DOHH2 (cell line): ENCODE results near the gene TCF21.
"Not testable (repeated sequence)": the region's sequence is repeated elsewhere in the genome, so short reads cannot be mapped to it uniquely, and the experiment has no call there.

ENCODE experiments used
- H3F3A ChIP-seq: fragments of 200-600 bp; sonication (generic), shearing (Covaris generic); 2 replicates; pipeline ENCODE4 v1.6.0; 2016; ENCODE audit warnings: antibody characterized with exemption, mild to moderate bottlenecking; ENCODE audit not compliant: control insufficient read depth, insufficient read depth
- H3K27ac ChIP-seq: fragments of 200-600 bp; sonication (generic); 2 replicates; pipeline ENCODE4 v1.5.1; 2014; ENCODE audit warnings: low read depth, mild to moderate bottlenecking, low read length, moderate library complexity
- H3K27me3 ChIP-seq: fragments of 200-600 bp; sonication (generic); 2 replicates; pipeline ENCODE4 v1.6.1; 2014; ENCODE audit warnings: mild to moderate bottlenecking, low read length, mixed read lengths; ENCODE audit not compliant: control insufficient read depth
- H3K36me3 ChIP-seq: fragments of 200-600 bp; sonication (generic); 2 replicates; pipeline ENCODE4 v1.6.1; 2014; ENCODE audit warnings: mild to moderate bottlenecking, low read length, moderate library complexity, mixed read lengths; ENCODE audit not compliant: control insufficient read depth
- H3K4me1 ChIP-seq: fragments of 200-600 bp; sonication (generic); 2 replicates; pipeline ENCODE4 v1.6.1; 2014; ENCODE audit warnings: mild to moderate bottlenecking, low read length, mixed read lengths; ENCODE audit not compliant: control insufficient read depth
- H3K4me2 ChIP-seq: fragments of 200-600 bp; sonication (generic); 2 replicates; pipeline ENCODE4 v1.6.0; 2014; ENCODE audit warnings: mild to moderate bottlenecking, low read length, moderate library complexity
- H3K4me3 ChIP-seq: fragments of 200-600 bp; sonication (generic); 2 replicates; pipeline ENCODE4 v1.5.1; 2014; ENCODE audit warnings: mild to moderate bottlenecking, low read length, mixed read lengths
- H3K79me2 ChIP-seq: fragments of 200-600 bp; sonication (generic); 2 replicates; pipeline ENCODE4 v1.6.1; 2014; ENCODE audit warnings: mild to moderate bottlenecking, low read length, mixed read lengths; ENCODE audit not compliant: control insufficient read depth
- H3K9me2 ChIP-seq: fragments of 200-600 bp; sonication (generic); replicated peaks from 2 replicates; pipeline ENCODE4 v1.6.1; 2014; ENCODE audit warnings: mild to moderate bottlenecking, low read length, mixed read lengths; ENCODE audit not compliant: control insufficient read depth
- H3K9me3 ChIP-seq: fragments of 200-600 bp; sonication (generic); 2 replicates; pipeline ENCODE4 v1.6.1; 2014; ENCODE audit warnings: antibody characterized with exemption, low read length, mixed read lengths; ENCODE audit not compliant: control insufficient read depth, insufficient read depth
- H4K20me1 ChIP-seq: fragments of 200-600 bp; sonication (generic); 2 replicates; pipeline ENCODE4 v1.6.0; 2014; ENCODE audit warnings: low read depth, mild to moderate bottlenecking, antibody characterized with exemption, low read length, moderate library complexity; ENCODE audit not compliant: control insufficient read depth, insufficient read depth
- EZH2phosphoT487 ChIP-seq: fragments of 200-600 bp; sonication (generic); IDR thresholded peaks from 2 replicates; pipeline ENCODE4 v1.6.1; 2017; ENCODE audit warnings: borderline replicate concordance, mild to moderate bottlenecking, antibody characterized with exemption, low read length, moderate library complexity, mixed read lengths
- TF ChIP-seq, protein P1 (sequence below): fragments of 200-600 bp; sonication (generic); IDR thresholded peaks from one replicate; pipeline ENCODE4 v1.5.1; 2014; ENCODE audit warnings: antibody characterized with exemption, mild to moderate bottlenecking, low read depth, low read length; ENCODE audit not compliant: poor library complexity, severe bottlenecking

The TCF21 gene

GRCh38 chr6:133857696-133858095 lies 31.2 kb upstream of the TCF21 start:
- no peak for TF ChIP-seq EZH2phosphoT487
- TF ChIP-seq, protein P1, sequence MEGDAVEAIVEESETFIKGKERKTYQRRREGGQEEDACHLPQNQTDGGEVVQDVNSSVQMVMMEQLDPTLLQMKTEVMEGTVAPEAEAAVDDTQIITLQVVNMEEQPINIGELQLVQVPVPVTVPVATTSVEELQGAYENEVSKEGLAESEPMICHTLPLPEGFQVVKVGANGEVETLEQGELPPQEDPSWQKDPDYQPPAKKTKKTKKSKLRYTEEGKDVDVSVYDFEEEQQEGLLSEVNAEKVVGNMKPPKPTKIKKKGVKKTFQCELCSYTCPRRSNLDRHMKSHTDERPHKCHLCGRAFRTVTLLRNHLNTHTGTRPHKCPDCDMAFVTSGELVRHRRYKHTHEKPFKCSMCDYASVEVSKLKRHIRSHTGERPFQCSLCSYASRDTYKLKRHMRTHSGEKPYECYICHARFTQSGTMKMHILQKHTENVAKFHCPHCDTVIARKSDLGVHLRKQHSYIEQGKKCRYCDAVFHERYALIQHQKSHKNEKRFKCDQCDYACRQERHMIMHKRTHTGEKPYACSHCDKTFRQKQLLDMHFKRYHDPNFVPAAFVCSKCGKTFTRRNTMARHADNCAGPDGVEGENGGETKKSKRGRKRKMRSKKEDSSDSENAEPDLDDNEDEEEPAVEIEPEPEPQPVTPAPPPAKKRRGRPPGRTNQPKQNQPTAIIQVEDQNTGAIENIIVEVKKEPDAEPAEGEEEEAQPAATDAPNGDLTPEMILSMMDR = no peak
- Histone ChIP-seq H3K27me3 (peaks cover 17% of the 10 kb centered on the region), H3K4me1 (no peaks in the 10 kb centered on the region), H3K9me3 (no peaks in the 10 kb centered on the region), H4K20me1 (no peaks in the 10 kb centered on the region), H3K27ac (no peak overlapping the region), H3F3A (no peaks in the 10 kb centered on the region), H3K9me2 (no peaks in the 10 kb centered on the region), H3K79me2 (no peaks in the 10 kb centered on the region), H3K4me3 (no peak overlapping the region), H3K36me3 (no peaks in the 10 kb centered on the region), H3K4me2 (no peak overlapping the region)

DNA sequence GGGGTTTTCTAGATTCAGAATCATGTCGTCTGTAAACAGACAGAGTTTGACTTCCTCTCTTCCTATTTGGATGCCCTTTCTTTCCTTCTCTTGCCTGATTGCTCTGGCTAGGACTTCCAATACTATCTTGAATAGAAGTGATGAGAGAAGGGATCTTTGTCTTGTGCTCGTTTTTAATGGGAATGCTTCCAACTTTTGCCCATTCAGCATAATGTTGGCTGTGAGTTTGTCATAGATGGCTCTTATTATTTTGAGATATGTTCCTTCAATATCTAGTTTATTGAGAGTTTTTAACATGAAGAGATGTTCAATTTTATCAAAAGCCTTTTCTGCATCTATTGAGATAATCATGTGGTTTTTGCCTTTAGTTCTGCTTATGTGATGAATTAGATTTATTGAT lies 27.6 kb upstream of the TCF21 start:
- H3K27ac ChIP-seq, H3K4me2 ChIP-seq, H3K4me1 ChIP-seq, H3K9me2 ChIP-seq, H3K79me2 ChIP-seq, H4K20me1 ChIP-seq, H3K9me3 ChIP-seq, H3K4me3 ChIP-seq, H3F3A ChIP-seq, H3K36me3 ChIP-seq, H3K27me3 ChIP-seq: not testable (repeated sequence)

GRCh38 chr6:133863228-133863627 lies 25.7 kb upstream of the TCF21 start:
- Histone ChIP-seq H3K4me2 (no peak overlapping the region), H3F3A (no peaks in the 10 kb centered on the region), H3K36me3 (no peaks in the 10 kb centered on the region), H3K9me3 (peaks cover 3% of the 10 kb centered on the region; the same call in 1 of the 2 replicates), H3K79me2 (no peaks in the 10 kb centered on the region), H3K4me1 (no peaks in the 10 kb centered on the region), H4K20me1 (no peaks in the 10 kb centered on the region), H3K4me3 (no peak overlapping the region), H3K27ac (no peak overlapping the region), H3K9me2 (no peaks in the 10 kb centered on the region), H3K27me3 (no peaks in the 10 kb centered on the region)
- TF ChIP-seq EZH2phosphoT487 = no peak
- TF ChIP-seq, protein P1 = no peak

DNA sequence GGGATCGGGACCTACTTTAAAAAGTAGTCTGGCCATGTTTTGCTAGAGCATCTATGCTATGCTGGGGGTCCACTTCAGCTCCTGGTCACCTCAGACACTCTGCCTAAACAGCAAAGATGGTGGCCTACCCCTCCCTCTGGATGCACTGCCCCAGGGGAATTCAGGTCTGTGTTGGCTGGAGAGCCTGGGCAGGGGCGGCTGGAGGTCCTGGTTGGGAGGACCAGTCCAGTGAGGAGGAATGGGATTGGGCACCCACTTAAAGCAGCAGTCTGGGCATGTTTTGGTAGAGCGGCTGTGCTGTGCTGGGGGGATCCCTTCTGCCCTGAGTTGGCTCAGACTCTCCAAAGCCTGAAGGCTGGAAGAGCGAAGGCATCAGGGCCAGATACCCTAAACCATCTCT lies 23.2 kb upstream of the TCF21 start:
- no peak overlapping the region for H3K4me3 ChIP-seq
- H3K9me3 ChIP-seq = peaks cover 3% of the 10 kb centered on the region; the same call in 1 of the 2 replicates
- no peaks in the 10 kb centered on the region for H3K9me2 ChIP-seq
- no peaks in the 10 kb centered on the region for H3K27me3 ChIP-seq
- no peaks in the 10 kb centered on the region for H3F3A ChIP-seq
- no peaks in the 10 kb centered on the region for H3K79me2 ChIP-seq
- H3K27ac ChIP-seq = no peak overlapping the region
- H3K4me1 ChIP-seq = no peaks in the 10 kb centered on the region
- no peak overlapping the region for H3K4me2 ChIP-seq
- no peaks in the 10 kb centered on the region for H4K20me1 ChIP-seq
- H3K36me3 ChIP-seq = no peaks in the 10 kb centered on the region
- TF ChIP-seq EZH2phosphoT487 = no peak
- TF ChIP-seq, protein P1 = no peak
